ENCODE data around the gene OR2AJ1.

Gene OR2AJ1, protein sequence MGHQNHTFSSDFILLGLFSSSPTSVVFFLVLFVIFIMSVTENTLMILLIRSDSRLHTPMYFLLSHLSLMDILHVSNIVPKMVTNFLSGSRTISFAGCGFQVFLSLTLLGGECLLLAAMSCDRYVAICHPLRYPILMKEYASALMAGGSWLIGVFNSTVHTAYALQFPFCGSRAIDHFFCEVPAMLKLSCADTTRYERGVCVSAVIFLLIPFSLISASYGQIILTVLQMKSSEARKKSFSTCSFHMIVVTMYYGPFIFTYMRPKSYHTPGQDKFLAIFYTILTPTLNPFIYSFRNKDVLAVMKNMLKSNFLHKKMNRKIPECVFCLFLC

DNA sequence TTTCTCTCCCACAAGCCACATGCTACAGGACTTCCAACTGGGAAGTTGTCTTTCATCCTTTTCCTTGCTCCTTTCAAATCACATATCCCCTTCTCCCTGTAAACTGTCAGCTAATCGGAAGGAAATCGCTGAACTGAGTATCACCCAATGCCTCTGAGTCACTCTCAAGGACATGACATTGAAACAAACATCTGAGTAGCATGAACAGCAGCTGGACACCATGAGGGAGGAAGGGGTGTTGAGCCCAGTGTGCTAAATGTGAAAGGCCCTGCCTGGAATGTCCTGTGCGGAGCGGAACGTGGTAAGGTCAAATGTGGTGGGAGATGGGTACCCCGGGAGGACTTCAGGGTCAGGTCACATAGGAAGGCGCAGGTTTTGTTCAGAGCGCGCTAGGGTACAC, at the start of gene OR2AJ1:
Gene OR2AJ1, plus strand, starts transcription at position 22 of the 400 bp plus-strand sequence. CDS start 8,880 bp downstream, outside the sequence.
- DNase-seq, result no peak

DNA sequence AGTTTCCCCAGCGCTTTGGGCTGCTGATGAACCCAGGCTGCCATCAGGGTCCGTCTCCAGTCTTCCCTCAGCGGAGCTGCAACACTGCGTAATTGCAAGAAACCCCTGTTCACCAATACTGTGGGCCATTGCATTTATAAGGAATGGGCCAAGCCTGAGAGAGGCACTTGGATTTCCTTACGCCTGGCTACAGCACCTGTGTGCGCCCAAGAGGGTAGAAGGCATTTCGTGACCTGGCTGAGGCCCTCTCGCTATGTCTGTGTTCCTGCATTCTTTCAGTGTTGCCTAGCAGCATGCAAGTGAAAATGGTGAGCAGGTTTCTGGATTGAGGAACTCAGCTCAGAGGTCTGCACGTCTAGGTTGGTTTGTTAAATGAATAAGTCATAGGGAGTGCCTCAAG, 41.3 kb upstream of the OR2AJ1 start:
- DNase-seq, result no peak

DNA sequence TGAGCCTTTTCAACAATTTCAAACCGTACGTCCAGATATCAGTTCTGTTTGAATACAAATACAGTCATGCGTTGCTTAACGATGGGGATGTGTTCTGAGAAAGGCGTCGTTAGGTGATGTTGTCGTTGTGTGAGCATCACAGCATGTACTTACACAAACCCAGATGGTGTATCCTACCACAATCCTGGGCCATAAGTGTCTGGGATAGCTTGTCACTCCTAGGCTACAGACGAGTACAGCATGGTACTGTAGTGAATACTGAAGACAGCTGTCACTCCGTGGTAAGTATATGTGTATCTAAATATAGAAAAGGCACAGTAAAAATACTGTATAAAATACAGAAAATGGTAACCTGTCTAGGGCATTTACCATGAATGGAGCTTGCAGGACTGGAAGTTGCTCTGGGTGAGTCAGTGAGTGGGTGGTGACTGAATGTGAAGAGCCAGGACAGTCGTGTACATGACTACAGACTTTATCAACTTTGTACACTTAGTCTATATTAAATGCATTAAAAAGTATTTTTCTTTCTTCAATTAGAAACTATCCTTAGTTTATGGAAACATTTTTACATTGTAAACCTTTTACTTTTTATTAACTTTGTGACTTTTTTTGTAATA, 39.8 kb upstream of the OR2AJ1 start:
- DNase-seq, result no peak

DNA sequence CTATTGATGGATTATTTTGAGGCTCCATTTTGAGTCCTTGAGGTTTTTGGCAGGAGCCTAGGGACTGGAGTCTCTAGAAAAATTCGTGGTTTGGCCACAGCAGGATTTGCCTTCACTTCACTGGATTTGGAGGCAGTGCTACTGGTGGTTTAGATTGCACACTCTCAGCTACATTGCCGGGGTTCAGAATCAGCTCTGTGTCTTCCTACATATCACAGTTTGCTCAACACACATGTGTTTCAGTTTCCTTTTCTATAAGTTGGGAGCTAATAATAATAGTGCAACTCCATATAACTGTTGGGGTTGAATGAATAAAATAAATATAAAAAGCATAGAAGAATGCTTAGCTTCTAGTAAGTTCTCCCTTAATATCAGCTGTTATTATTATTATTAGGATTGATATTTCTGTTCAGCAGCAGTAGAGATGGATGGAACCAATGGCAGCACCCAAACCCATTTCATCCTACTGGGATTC, 29.5 kb upstream of the OR2AJ1 start, which contains the start of gene OR2W3:
Gene OR2W3, plus strand, starts transcription at position 425 of the 475 bp plus-strand sequence. Its CDS starts 0 bp downstream, at position 425.
- no peak for DNase-seq

DNA sequence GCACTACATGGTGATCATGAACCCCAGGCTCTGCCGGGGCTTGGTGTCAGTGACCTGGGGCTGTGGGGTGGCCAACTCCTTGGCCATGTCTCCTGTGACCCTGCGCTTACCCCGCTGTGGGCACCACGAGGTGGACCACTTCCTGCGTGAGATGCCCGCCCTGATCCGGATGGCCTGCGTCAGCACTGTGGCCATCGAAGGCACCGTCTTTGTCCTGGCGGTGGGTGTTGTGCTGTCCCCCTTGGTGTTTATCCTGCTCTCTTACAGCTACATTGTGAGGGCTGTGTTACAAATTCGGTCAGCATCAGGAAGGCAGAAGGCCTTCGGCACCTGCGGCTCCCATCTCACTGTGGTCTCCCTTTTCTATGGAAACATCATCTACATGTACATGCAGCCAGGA, 28.7 kb upstream of the OR2AJ1 start:
- no peak for DNase-seq

DNA sequence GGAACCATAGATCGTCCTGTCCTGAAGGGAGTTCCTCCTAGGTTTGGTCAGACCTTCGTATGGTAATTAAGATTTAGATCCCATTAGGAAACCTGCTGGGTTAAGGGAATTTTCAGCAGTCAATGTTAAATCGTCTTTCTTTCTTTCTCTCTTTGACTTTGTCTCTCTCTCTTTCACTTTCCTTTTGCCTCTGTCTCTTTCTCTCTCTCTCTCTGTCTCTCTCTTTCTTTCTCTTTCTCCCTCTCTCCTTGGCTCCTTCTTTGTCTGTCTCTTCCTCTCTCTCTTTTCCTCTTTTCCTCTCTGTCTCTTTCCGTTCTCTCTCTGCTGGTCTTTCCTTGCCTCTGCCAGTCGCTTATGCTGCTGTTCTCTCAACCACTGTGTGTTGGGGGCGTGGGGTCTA, 20.6 kb upstream of the OR2AJ1 start:
- DNase-seq, result no peak

DNA sequence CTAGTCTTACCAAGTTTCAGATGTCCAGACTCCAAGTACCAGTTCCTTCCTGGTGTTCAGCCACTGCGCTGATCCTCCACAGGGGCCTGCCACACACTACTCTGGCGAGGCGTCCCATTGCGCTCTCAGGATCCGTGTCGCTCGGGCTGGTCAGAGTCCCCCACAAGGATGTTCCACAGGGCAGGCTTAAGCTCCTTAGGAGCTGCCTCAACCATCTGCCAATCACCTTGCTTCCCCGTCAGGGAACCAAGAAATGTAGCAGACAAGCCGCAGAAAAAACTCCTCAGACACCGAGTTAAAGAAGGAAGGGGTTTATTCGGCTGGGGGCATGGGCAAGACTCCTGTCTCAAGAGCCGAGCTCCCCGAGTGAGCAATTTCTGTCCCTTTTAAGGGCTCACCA, 19.5 kb upstream of the OR2AJ1 start:
- DNase-seq, result no peak

DNA sequence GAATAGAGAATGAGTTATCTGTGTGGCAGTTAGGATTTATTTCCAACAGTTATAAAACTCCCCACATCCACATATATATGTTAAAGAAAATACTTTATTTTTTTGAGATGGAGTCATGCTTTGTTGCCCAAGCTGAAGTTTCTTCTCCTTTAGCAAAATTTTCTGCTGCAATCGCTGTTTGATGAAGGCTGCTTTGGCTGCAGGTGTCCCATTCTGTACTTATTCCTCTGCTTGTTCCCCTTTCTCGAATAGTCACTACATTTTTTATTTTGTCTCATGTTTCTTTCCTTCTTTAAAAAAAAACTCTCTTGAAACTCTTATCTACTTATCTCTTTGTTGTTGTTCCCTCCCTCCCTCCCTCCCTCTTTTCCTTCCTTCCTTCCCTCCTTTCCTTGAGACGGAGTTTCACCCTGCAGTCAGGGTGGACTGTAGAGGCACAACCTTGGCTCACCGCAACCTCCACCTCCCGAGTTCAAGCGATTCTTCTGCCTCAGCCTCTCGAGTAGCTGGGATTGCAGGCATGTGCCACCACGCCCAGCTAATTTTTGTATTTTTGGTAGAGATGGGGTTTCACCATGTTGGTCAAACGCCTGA, 18.7 kb upstream of the OR2AJ1 start:
- DNase-seq, result no peak

DNA sequence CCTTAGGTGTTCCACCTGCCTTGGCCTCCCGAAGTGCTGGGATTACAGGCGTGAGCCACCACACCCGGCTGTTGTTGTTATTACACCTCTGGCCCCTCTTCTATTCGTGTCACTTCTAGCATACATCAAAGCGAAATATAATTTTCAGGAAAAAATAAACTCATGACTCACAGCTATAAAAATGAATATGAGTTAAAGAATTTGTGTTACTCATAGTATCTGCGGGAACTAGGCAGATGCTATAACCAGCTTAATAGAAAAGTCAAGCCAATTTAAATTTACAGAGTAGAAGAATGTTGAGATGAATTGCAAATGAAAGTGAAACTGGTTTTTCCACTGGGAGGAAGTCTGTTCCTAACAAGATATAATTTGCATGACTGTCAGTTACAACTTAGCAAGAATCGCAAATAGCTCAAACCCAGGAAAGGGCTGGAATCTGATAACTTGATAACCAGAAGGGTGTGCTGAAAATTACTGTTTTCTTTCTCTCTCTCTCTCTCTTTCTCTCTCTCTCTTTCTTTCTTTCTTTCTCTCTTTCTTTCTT, 18.1 kb upstream of the OR2AJ1 start:
- no peak for DNase-seq

DNA sequence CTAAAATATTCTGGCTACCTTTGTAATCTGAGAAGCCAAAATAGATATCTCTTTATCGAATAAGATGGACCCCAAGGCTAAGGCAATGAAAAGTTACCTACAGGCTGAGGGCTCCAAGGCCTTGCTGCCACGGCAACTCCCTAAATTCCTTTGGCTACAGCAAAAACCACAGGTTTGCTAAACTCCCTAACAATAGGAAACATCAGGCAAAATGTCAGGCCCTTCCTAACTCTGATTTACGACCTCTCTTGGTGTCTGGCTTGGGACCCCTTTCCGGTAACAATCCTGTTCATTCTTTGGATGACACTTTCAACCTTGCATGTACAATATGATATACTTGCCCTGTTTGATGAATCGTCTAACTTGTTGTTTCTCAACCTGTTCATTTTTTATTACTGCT, 15.9 kb upstream of the OR2AJ1 start:
- DNase-seq, result no peak

DNA sequence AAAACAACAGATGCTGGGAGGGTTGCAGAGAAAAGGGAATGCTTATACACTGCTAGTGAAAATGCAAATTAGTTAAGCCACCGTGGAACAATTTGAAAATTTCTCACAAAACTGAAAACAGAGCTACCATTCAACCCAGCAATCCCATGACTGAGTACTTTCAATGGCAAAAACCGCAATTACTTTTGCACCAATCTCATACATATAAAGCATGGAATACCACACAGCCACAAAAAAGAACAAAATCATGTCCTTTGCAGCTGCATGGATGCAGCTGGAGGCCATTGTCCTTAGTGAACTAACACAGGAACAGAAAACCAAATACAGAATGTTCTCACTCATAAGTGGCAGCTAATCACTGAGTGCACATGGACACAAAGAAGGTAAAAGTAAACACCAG, 10.9 kb upstream of the OR2AJ1 start:
- DNase-seq, result no peak

DNA sequence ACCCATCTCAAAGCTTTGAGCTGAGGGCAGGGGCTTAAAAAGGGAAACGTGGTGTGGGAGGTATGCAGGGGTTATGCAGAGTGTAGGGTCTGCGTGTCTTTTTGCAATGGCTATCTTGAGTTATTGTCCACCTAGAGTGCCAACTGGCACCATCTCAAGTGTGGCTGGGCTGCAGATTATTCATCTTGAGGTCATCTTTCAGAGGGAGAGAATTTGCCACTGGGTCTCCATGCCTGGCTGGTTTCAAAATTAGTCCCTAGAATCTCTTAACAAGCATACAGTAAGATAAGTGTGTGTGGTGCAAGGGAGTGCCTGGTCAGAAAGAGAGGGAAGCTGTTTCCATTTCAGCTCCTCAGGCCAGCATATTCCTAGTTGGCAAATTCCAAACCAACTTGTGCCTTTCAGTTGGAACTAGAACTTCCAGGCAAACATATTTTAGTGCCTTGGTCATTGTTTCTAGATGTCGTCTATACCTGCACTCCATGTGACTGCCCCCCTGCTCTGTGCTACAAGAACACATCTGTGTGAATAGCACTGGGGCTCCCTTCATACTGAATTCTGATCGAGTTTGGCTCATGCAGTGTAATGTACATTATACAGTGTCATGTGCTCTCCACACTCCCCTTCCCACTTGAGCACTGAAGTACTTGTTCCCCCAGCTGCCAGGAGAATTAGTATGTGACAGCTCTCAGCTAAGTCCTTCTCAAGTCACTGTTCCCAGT, 9.6 kb upstream of the OR2AJ1 start:
- DNase-seq, result no peak

DNA sequence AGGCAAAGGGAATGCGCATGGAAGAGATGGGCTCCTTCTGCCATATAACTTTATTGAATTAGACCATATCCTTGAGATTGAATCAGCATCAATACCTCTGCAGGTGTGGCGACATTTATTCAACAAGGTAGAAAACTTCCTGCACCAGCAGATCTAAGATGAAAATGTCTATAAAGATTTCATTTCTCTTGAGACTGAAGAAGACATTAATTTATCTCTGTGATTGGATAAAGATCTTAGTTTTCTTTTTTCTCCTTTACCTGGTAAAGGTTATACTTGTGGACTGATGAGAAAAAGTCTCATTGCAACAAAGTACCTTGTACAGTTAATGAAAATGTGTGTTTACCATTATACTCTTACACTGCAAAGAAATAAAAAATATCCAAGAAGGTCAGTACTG, 4.7 kb upstream of the OR2AJ1 start, which contains the start of gene OR2T8:
Gene OR2T8, plus strand, starts transcription at position 301 of the 400 bp plus-strand sequence. CDS start 766 bp downstream, outside the sequence.
- DNase-seq, result no peak

DNA sequence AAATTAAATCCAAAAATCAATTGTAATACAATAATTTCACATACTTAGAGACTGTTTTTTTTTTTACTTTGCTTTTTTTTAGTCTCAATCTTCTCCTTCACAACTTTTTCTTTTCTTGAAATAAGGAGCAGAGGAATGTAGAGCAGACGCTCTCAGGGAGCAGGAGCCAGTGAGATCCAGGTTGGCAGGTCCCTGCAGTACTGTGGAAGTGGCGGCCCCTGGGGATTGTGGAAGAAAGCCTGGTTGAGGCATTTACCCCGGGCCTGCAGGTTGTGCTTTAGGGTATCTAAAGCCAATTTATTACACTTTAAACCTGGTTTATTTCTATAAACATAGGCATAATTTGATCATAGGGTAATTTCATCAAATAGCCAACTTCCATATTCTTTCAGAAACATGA, 748 bp upstream of the OR2AJ1 start:
- DNase-seq, result no peak

DNA sequence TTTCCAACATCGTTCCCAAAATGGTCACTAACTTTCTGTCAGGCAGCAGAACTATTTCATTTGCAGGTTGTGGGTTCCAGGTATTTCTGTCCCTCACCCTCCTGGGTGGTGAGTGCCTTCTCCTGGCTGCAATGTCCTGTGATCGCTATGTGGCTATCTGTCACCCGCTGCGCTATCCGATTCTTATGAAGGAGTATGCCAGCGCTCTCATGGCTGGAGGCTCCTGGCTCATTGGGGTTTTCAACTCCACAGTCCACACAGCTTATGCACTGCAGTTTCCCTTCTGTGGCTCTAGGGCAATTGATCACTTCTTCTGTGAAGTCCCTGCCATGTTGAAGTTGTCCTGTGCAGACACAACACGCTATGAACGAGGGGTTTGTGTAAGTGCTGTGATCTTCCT, 9.3 kb downstream of the OR2AJ1 start:
- DNase-seq, result no peak

DNA sequence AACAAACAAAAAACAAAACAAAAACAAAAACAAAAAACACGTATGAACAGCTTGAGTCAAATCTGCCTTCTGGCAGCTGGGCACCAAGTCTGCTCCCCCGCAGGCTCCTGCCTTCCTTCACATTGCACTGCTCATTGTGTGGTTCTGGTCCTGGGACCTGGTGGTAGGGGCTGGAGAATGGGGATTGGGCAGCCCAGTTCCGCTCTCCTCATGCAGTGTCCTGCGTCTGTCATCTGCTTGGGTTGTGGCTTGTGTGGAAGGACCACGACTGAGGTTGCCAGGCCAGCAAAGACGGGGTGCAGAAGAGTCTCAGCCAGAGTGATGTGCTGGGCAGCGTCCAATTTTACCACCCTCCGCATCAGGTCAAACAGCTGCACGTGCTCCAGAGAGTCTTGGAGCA, 11.1 kb downstream of the OR2AJ1 start:
- DNase-seq, result no peak

DNA sequence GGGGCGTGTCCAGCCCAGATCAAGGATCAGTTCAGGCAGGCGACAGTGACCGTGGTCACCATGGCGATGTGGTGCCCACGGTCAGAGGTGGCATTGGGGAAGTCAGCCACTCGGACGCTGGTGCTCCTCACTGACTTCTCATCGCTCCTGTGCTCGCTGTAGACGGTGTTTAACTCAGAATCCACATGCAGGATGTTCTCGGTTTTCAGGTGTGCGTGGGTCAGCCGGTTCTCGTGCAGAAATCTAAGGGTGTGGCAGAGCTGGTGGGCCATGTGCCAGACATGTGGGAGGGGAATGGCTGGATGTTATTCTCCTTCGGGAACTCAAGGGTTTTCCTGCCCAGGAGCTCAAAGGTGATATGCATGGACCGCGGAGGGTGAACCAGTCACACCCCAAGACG, 11.7 kb downstream of the OR2AJ1 start:
- no peak for DNase-seq

DNA sequence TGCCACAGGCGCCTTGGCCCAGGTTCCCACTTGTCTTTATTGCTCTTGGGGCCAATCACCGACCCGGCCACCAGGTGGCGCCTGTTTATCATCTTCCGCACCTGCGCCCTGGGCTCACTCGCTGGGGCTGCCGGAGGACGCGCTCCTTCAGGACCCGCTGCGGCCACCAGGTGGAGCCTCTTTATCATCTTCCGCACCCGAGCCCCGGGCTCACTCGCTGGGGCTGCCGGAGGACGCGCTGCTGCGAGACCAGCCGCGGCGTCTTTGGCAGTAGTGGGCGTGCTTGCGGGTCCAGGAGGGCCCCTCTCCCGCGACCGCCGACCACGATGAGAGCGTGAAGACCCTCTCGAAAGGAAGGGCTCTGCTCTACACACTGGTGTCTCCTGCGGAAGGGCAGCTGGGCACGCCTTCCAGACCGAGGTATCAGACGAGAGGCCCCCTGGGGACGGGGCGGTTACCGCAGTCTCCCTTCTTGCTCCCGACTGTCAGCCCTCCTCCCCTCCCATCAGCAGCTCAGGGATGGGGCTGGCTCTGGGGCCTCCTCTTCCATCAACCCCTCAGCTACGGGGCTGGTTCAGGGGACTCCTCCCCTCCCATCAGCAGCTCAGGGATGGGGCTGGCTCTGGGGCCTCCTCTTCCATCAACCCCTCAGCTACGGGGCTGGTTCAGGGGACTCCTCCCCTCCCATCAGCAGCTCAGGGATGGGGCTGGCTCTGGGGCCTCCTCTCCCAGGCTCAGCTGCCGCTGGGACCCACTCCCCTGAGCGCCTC, 12.5 kb downstream of the OR2AJ1 start:
- peak; percentile 85 for DNase-seq

DNA sequence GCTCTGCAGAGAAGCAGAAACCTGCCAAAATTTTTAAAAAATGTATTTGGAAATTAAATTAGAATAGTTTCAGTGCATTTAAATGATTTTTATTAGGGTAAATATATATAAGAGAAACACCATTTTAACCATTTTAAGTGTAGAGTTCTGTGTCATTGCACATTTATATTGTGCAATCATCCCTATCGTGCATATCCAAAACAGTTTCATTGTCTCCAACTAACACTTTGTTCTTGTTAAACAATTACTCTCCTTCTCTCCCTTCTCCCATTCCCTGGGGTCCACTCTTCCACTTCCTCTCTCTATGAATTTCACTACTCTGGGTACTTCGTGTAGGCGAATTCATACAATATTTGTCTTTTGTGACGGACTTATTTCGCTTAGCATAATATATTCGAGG, 17.9 kb downstream of the OR2AJ1 start:
- DNase-seq, result no peak

DNA sequence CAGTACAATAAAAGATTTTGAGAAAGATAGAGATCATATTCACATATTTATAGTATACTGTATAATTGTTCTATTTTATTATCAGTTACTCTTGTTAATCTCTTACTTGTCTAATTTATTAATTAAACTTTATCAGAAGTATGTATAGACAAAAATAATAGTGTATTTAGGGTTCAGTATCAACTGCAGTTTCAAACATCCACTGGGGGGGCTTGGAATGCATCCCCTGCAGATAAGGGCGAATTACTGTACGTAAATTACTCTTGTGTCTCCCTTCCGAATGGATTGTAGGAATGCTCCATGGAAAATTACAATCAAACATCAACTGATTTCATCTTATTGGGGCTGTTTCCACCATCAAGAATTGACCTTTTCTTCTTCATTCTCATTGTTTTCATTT, 23.9 kb downstream of the OR2AJ1 start, which contains the start of gene OR2L8:
Gene OR2L8, plus strand, starts transcription at position 301 of the 400 bp plus-strand sequence. Its CDS starts 0 bp downstream, at position 301.
- DNase-seq, result no peak

DNA sequence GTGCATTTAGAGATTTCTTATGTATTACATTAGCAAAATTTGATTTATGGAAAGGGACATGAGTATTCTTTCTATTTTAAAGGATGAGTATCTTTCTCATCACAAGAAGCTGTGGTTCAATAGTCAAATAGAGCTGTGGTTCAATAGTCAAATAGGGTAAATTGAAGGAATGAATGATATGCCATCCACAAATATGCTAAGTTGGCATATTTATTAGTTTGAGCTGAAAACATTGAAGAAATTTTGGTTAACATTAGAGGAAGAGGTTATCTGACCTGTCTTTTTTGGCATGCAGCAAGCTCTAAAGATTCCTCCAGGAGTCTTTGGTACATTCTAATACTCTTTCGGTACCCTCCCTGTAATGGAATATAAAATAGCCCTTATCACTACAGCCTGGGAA, 28.7 kb downstream of the OR2AJ1 start:
- DNase-seq, result no peak

DNA sequence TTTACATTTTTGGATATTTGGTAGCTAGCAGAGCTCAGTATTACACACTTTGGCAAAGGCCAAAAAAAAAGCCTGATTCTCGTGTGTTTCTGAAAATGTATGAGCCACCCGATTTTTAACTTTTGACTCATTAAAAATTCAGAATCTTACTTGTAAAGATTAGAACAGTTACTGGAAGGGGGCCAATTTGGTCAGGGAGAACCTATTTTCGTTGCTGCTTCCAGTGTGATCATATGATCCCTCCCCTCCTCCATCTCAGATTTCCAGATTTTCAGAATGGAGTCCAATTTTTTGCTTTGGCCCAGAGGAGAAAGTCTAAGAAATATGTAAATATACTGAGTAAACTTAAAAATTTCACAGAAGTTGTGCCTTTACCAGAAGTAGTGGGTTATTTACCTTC, 37.1 kb downstream of the OR2AJ1 start:
- DNase-seq, result no peak

Measured in CD4-positive, alpha-beta T cell treated with Interleukin-17A for 4 hours (primary cell).